Medulla oblongata (tissue), 1 donor: Measurements from ENCODE around the gene ADRM1.

ENCODE experiments used
- DNase-seq: peaks from one replicate; pipeline ENCODE4 v3.0.0-alpha.2; 2015; ENCODE audit errors: extremely low spot score

The ADRM1 gene

GRCh38 chr20:62281161-62281933, 21.4 kb upstream of the ADRM1 start:
- no peak for DNase-seq

DNA sequence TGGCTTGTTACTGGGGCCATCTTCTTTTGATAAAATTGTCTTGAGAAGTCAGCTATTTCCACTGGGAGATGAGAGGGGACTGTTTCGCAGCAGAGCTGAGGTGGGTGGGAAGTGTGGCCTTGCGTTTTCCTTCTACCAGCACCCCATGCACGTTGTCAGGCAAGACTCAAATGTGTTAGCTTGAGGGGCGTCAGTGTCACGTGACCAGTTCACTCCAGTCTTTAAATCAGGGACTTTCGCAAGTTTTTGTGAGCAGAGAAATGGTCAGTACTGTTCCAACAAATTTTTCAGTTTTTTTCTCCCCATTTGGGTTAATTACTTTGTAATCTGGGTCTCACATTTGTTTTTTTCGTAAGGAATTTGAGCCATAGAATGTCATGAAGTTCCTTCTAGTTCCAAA, 20.7 kb upstream of the ADRM1 start:
- no peak for DNase-seq

- DNase-seq = no peak
Measured at GRCh38 chr20:62282877-62283503, 19.8 kb upstream of the ADRM1 start.

DNA sequence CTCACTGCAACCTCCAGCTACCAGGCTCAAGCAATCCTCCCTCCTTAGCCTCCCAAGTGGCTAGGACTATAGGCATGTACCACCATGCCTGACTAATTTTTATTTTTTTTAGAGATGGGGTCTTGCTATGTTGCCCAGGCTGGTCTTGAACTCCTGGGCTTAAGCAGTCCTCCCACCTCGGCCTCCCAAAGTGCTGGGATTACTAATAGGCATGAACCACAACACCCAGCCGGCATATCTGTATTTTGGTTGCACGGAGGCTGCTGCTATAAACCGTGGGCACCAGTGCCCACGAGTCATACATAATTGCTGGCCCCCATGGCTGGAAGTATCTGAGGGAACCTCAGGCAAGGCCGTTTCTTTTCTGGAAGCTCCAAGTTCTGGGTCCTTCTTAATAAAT, 18.3 kb upstream of the ADRM1 start:
- DNase-seq = no peak

GRCh38 chr20:62285151-62285550, 17.6 kb upstream of the ADRM1 start:
- DNase-seq = no peak

DNA sequence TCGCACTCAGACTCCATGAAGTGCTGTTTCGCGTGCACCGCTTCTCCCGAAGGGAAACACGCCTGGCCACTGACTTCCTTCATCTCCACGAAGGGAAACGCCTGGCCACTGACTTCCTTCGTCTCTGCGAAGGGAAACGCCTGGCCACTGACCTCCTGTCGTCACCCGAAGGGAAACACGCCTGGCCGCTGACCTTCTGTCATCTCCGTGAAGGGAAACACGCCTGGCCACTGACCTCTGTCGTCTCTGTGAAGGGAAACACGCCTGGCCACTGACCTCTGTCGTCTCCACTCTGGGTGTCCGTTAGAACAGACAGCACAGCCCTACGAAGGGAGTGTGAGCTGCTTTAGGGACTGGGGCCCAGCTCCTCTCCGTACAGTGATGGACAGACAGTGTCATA, 17.1 kb upstream of the ADRM1 start:
- no peak for DNase-seq

DNA sequence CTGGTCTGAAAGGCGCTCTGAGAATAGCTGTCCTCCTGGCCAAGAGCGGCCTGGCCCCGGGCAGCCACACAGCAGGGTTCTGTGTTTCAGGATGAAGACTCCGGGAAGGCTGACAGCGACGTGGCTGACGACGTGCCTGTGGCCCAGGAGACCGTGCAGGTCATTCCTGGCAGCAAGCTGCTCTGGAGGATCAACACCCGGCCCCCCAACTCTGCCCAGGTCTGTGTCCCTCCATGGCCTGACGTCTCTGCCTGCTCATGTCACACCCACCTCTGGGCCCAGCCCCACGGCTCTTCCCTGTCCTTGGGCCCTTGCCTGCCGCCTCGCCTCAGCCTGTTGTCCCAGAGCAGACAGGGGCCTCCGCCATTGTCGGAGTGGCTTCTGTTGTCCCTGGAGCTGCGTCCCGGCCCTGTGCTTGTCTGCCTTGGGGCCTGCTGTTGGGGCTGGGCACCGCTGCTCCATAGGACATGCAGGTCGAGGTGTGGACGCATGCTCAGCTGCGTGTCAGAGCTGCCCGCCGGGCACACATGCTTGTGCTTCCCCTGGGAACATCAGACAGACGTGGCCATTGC, 16.2 kb upstream of the ADRM1 start:
- no peak for DNase-seq

DNA sequence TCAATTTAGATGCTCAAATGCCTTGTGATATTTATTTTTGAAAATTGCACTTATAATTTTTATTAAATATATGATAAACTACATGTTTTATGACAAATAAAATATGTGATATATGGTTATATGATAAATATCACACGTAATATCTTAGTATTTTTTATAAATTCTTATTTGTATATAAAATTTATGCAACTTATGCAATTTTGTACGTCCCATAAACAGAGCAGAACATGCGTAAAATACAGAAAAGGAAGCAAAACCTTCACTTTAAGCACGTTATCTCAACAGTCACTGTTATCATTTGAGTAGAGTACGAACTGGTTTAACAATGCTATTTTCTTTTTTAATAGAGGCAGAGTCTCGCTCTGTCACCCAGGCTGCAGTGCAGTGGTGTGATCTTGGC, 15.7 kb upstream of the ADRM1 start:
- no peak for DNase-seq

DNA sequence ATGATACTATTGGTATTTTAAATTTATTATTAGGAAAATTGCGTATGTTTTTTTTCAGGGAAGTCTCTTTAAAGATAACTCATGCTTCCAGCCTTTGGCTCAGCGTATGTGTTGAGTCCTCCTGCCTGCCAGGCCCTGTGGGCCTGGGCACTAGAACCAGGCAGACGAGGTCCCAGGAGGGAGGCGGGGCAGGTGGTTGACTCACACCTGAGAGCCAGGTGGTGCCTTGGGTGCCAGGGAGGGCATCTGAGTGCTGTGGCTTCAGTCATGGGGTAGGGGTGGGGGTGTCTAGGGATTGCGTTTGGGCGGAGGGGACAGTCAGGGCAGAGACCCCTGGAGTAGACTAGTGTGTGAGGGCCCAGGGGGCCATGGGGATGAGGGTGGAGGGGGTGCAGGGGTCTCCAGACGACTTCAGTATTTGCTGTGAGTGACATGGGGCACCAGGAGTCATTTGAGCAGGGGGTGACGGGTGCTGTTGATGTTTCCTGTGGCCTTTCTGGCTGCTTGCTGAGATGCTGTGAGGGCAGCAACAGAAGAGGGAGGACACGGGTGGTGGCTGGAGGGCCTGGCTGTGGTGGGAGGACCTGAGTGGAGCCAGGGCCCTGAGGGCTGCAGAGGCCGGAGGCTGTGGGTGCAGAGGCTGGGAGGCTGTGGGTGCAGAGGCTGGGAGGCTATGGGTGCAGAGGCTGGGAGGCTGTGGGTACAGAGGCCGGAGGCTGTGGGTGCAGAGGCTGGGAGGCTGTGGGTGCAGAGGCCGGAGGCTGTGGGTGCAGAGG, 14.8 kb upstream of the ADRM1 start:
- no peak for DNase-seq

DNA sequence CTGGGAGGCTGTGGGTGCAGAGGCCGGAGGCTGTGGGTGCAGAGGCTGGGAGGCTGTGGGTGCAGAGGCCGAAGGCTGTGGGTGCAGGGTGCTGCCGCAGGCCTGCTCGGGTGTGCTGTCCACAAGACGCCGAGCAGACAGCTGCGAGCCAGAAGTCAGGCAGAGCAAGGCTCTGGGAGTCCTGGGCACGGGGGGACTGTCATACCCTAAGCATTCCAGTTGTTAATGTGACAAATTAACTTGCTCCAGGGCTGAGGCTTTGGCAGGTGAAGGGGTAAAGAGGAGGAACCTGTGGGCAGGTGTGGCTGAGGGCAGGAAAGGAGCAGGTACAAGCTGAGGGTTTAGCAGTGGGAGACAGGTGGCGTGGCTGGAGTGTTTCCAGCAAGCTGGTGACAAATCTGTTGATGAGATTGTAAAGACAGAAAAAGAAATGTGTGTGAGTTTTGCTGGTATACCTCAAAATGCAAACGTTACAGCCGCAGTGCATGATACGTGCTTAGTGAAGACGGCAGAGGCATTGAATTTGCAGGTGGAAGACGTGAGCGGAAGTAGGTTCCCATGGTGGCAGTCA, 14.2 kb upstream of the ADRM1 start:
- no peak for DNase-seq

GRCh38 chr20:62289131-62289530, 13.7 kb upstream of the ADRM1 start:
- no peak for DNase-seq

DNA sequence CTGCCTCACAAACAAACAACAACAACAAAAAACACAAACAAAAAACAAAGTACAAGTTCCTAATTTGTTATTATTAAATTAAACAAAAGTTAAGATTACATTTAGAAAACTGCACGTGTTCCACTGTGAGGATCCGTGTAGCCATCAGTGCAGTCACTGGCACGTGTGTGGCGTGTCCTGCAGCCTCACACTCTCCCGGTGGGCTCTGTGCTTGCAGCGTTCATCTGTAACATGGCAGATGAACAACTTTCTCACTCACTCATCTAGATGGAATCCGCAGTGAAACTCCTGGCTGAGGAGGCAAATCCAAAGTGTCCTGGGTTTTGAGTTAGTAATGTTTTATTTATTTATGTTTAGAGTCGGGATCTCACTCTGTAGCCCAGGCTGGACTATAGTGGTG, 12.9 kb upstream of the ADRM1 start:
- DNase-seq = no peak

GRCh38 chr20:62291251-62292066, 11.3 kb upstream of the ADRM1 start:
- DNase-seq = no peak

GRCh38 chr20:62292108-62292507, 10.7 kb upstream of the ADRM1 start:
- no peak for DNase-seq

DNA sequence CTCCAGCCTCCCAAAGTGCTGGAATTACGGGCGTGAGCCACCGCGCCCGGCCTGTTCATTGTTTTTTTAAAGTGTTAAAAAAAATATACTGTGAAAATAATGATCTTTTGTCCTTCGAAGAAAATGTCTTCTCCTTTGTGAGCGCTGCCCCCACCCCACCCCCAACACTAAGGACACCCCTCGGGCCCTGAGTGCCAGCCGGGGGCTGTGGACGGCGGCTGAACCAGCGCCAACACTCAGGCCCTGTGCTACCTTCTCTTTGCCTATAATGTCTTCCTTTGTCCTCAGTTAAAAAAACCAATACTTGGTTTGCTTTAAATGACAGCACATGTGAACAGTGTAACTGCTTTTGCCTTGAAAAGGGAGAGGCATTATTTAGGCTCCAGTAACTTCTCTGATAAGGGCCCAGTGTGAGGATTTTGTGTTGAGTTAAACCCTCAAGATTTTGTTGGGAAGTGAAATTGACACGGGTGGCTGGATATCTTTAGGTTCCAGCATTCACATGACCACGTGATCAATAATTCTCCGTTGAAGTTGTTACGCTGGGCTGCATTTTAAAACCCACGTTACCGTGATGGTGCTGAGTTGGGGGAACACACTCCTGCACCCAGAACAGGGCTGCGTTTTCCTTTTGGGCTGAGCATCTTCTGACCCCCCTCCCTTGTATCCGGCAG, 9.5 kb upstream of the ADRM1 start:
- no peak for DNase-seq

DNA sequence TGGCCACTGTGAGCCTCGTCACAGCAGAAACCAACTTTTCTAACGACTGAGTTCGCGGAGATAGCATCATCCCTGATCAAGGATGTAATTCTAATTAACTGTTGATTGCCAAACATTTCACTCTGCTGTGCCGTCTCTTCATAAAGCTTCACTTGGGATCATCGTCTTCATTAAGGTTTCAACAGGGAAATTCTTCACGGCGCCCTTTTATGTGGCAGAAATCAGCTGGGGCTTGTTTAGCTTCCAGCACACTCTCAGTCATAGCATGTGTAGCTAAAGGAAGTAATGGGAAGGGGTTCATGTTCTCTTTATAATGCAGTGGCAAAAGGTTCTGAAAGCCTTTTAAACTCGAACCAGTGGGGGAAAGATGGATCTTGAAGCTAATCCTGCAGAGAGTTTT, 8.9 kb upstream of the ADRM1 start:
- no peak for DNase-seq

- DNase-seq = no peak
Measured at GRCh38 chr20:62294516-62294915, 8.3 kb upstream of the ADRM1 start.

DNA sequence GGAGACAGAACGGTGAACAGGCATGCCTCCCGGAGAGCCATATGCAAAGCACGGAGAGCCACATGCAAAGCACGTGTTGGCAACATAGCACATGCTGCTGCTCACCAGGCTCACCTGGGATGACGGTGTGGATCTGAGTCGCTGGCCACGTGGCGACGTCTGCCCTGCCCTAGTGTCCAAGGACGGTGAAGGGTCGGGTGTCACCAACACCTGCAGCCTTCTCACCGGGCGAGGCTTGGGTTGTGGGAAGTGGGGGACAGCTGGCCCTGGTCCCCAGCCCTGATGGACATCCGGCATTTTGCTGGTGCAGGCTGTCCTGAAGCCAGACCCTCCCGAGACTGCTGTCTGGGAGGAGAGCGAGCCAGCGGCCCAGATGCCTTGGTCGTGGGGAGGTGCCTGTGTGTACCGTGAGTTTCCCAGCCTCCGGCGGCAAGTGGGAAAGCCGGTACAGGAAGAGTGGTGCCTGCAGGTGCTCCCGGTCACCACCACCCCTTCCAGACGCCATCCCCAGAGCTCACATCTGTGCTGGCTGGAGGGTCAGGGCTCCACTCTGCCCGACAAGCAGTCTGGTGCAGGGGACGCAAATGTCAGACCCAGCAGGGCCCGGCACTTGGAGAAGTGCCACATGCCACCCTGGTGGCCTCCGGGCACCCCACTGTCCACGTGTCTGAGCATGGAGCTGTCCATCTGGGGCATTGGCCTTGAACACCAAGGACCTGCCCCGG, 5.9 kb upstream of the ADRM1 start:
- DNase-seq = no peak

DNA sequence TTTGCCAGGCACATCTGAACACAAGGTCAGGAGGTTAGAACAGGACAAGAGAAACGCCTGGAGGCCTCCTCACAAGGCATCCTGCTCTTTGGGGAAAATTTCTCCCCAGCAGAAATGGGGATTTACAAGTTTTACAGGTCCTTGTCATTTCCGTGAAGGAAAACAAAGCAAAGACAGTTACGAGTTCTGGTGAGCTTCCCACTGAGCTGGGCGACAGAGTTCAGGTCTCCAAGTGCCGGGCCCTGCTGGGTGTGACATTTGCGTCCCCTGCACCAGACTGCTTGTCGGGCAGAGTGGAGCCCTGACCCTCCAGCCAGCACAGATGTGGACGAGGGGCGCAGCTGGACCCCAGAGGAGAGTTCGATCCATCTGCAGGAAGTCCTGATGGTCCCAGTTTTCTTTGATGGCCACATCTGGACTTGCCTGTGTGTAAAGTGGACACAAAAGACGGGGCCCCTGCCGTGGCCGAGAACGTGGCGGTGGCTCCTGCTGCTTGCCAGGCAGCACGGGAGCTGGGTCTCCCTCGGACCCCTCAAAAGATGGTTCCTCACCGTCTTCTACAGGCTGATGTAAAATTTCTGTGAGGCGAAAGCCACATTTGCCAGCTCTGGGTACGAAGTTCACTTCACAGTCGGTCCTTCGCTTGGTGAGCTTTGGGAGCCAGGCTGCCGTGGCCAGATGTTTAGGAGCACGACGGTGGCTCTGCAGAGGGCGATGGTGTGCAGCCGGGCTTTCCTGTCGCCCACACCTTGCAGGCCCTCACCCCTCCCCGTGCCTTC, 5.2 kb upstream of the ADRM1 start:
- no peak for DNase-seq
